Nephron progenitor cell (in vitro differentiated cells): ENCODE data around the gene MRPL1.

Experiments used
- DNase-seq: peaks from one replicate; pipeline ENCODE4 v3.0.0; 2021
- H3K27ac Mint-ChIP-seq: 2 replicates; pipeline ENCODE4 v1.8.0; 2021; ENCODE audit warnings: mild to moderate bottlenecking, moderate library complexity, mixed read lengths
- H3K27me3 Mint-ChIP-seq: 2 replicates; pipeline ENCODE4 v1.8.0; 2021; ENCODE audit warnings: mild to moderate bottlenecking, low read depth, mixed read lengths; ENCODE audit not compliant: poor library complexity
- H3K36me3 Mint-ChIP-seq: 2 replicates; pipeline ENCODE4 v1.8.0; 2021; ENCODE audit warnings: low read depth, mixed read lengths
- H3K4me1 Mint-ChIP-seq: 2 replicates; pipeline ENCODE4 v1.8.0; 2021; ENCODE audit warnings: mixed read lengths
- H3K4me3 Mint-ChIP-seq: 2 replicates; pipeline ENCODE4 v1.8.0; 2021; ENCODE audit warnings: mild to moderate bottlenecking, moderate library complexity, mixed read lengths
- H3K9me3 Mint-ChIP-seq: 2 replicates; pipeline ENCODE4 v1.8.0; 2021; ENCODE audit warnings: mild to moderate bottlenecking, moderate library complexity, mixed read lengths
- TF ChIP-seq, protein P1 (sequence below): fragments of 200-600 bp; sonication (generic); IDR thresholded peaks from 2 replicates; pipeline ENCODE4 v1.5.0; 2021; ENCODE audit warnings: antibody characterized with exemption

MRPL1 gene

DNA sequence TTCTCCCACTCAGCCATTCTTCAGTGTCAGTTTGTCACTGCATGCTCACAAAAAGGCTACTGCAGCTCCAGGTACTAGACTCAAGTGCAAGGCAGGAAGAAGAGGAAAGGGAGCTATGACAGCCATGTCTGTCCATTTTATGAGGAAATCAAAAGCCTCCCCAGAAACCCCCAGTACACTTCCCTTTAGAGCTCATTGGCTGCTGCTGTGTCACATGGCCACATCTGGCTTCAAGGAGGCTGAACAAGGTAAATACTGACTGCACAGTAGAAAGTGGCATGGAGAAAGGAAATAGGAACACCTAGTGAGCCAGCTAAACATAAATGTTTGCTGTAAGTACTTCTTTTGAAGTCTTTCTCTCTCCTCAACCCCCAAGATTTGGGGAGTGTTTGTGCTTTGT, 127.3 kb downstream of the MRPL1 start:
- Mint-ChIP-seq H3K27ac (peak overlapping the region; percentile 18), H3K4me1 (peaks cover 12% of the 10 kb centered on the region), H3K27me3 (peaks cover 2% of the 10 kb centered on the region), H3K36me3 (peaks cover 4% of the 10 kb centered on the region), H3K9me3 (peaks cover 4% of the 10 kb centered on the region), H3K4me3 (no peak overlapping the region)
- TF ChIP-seq, protein P1, sequence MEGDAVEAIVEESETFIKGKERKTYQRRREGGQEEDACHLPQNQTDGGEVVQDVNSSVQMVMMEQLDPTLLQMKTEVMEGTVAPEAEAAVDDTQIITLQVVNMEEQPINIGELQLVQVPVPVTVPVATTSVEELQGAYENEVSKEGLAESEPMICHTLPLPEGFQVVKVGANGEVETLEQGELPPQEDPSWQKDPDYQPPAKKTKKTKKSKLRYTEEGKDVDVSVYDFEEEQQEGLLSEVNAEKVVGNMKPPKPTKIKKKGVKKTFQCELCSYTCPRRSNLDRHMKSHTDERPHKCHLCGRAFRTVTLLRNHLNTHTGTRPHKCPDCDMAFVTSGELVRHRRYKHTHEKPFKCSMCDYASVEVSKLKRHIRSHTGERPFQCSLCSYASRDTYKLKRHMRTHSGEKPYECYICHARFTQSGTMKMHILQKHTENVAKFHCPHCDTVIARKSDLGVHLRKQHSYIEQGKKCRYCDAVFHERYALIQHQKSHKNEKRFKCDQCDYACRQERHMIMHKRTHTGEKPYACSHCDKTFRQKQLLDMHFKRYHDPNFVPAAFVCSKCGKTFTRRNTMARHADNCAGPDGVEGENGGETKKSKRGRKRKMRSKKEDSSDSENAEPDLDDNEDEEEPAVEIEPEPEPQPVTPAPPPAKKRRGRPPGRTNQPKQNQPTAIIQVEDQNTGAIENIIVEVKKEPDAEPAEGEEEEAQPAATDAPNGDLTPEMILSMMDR, result no peak
- no peak for DNase-seq

DNA sequence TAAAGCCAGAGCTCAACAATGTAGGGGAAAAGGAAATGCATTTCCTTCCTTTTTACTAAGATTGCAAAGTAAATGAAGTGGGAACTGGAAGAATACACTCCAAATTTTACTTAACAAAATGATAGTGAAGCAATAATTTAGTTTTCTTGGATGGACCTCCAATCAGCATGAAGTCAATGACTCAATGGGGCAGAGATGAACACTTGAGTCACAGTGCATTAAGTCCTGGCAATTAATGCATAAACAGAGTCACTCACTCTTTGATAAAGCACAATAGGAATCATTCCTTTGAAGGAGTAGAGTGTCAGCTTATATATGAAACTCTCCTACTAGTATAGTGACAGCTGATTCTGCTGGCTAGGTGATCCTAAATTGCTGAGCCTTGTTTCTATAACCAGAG, 127.8 kb downstream of the MRPL1 start:
- Mint-ChIP-seq H3K9me3 (no peaks in the 10 kb centered on the region), H3K4me3 (no peak overlapping the region), H3K27me3 (peaks cover 2% of the 10 kb centered on the region), H3K27ac (peak overlapping the region; percentile 18), H3K4me1 (peaks cover 12% of the 10 kb centered on the region), H3K36me3 (no peaks in the 10 kb centered on the region)
- TF ChIP-seq, protein P1, result no peak
- DNase-seq, result no peak

DNA sequence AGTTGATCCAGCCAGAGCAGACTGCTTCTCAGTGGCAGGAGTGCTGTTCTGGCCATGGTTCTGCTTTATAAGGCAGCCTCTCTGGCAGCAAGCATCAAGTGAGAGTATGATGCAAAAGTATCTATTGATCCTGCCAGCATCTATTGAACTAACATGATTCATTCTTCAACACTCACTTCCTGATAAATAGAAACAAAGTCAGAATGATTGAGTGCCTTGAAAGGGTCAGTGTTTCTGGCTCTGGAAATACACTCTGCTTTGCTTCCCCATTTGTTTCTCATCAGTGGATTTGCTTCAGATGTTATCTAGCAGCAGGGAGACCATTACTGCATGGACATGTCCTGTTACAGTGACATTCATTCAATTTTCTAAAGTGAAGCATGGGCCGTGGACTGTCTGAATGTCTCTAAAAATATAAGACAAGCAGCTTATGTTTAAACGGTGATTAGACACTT, 128.3 kb downstream of the MRPL1 start:
- Mint-ChIP-seq H3K36me3 (no peaks in the 10 kb centered on the region), H3K27ac (no peak overlapping the region), H3K27me3 (peaks cover 2% of the 10 kb centered on the region), H3K4me1 (peaks cover 12% of the 10 kb centered on the region), H3K9me3 (no peaks in the 10 kb centered on the region), H3K4me3 (no peak overlapping the region)
- TF ChIP-seq, protein P1, result no peak
- DNase-seq, result no peak

- Mint-ChIP-seq H3K9me3 (no peaks in the 10 kb centered on the region), H3K27me3 (no peaks in the 10 kb centered on the region), H3K4me1 (peaks cover 12% of the 10 kb centered on the region), H3K4me3 (no peak overlapping the region), H3K36me3 (no peaks in the 10 kb centered on the region), H3K27ac (no peak overlapping the region)
- DNase-seq, result no peak
- TF ChIP-seq, protein P1, result no peak
Measured at GRCh38 chr4:77992581-77992980, 130.0 kb downstream of the MRPL1 start.

DNA sequence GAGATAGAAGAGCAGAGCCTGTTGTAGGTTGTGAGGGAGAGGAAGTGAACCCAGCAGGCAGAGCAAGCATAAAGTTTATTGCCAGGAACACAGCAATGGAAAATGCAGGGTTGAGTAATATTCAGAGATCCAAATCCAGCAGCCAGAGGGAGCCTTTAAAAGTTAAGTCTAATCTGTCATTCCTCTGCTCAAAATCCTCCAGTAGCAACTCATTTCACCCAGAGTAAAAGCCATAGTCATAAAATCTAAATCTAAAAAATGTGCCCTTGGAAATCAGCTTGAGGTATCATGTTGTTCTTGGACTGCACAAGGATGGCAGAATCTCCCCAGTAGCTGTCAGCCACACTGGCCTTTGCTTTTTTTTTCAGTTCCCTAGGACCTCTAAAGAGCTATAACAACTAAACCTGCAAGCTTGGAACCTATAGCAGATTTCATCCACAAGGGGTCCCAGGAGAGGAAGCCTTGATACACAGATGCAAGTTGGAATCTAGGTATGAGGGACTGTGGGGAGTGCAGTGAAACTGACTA, 131.6 kb downstream of the MRPL1 start:
- Mint-ChIP-seq H3K27me3 (no peaks in the 10 kb centered on the region), H3K4me3 (no peak overlapping the region), H3K4me1 (peaks cover 12% of the 10 kb centered on the region), H3K27ac (peak overlapping the region; percentile 80), H3K9me3 (no peaks in the 10 kb centered on the region), H3K36me3 (no peaks in the 10 kb centered on the region)
- TF ChIP-seq, protein P1, result peak; percentile 76
- DNase-seq, result peak; percentile 50

DNA sequence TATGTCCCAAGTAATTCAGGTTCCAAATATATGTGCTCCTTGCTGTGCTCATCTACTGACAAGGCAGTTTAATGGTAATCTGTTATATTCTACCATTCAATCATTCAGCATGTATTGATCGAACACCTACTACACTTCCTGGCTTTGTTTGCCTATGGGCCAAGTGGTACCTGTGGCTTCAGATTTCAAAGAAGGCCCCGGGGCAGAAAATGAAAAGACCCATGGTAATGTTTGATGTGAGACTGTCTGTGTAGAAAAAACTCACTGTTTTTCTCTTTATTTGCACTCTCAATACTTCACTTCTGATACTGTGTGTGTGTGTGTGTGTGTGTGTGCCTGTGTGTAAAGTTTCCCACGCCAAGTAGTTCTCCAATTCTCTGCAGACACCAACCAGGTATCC, 133.4 kb downstream of the MRPL1 start:
- no peak overlapping the region for H3K4me3 Mint-ChIP-seq
- no peaks in the 10 kb centered on the region for H3K27me3 Mint-ChIP-seq
- TF ChIP-seq, protein P1, result no peak

More for the DNA sequence above, 133.4 kb downstream of the MRPL1 start:
- no peaks in the 10 kb centered on the region for H3K36me3 Mint-ChIP-seq
- H3K4me1 Mint-ChIP-seq, result peaks cover 12% of the 10 kb centered on the region
- no peak overlapping the region for H3K27ac Mint-ChIP-seq
- DNase-seq, result no peak
- no peaks in the 10 kb centered on the region for H3K9me3 Mint-ChIP-seq
